ENCODE data around the gene TECRL.

TECRL gene

GRCh38 chr4:64250488-64250887 is 158.8 kb downstream of the TECRL start:
- H3K4me3 ChIP-seq (ENCODE audit: low read depth, low read length): no peak overlapping the region
- in situ Hi-C loops (cut with HindIII; ENCODE audit: low sequenced_read_pairs): loop anchor here (5.0 kb wide), 1 partner anchor 48 kb away; no protein-coding TSS in a partner anchor
- TF ChIP-seq, protein P1, sequence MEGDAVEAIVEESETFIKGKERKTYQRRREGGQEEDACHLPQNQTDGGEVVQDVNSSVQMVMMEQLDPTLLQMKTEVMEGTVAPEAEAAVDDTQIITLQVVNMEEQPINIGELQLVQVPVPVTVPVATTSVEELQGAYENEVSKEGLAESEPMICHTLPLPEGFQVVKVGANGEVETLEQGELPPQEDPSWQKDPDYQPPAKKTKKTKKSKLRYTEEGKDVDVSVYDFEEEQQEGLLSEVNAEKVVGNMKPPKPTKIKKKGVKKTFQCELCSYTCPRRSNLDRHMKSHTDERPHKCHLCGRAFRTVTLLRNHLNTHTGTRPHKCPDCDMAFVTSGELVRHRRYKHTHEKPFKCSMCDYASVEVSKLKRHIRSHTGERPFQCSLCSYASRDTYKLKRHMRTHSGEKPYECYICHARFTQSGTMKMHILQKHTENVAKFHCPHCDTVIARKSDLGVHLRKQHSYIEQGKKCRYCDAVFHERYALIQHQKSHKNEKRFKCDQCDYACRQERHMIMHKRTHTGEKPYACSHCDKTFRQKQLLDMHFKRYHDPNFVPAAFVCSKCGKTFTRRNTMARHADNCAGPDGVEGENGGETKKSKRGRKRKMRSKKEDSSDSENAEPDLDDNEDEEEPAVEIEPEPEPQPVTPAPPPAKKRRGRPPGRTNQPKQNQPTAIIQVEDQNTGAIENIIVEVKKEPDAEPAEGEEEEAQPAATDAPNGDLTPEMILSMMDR (IDR thresholded peaks at IDR 0.05; ENCODE audit: low read depth, low read length, missing control alignments): no peak
- DNase-seq (ENCODE audit: low read depth): no peak

GRCh38 chr4:64250061-64250460 is 159.2 kb downstream of the TECRL start:
- no peak overlapping the region for H3K4me3 ChIP-seq (ENCODE audit: low read depth, low read length)
- TF ChIP-seq, protein P1 (IDR thresholded peaks at IDR 0.05; ENCODE audit: low read depth, low read length, missing control alignments): no peak
- no peak for DNase-seq (ENCODE audit: low read depth)
- in situ Hi-C loops (cut with HindIII; ENCODE audit: low sequenced_read_pairs): loop anchor here (5.0 kb wide), 1 partner anchor 48 kb away; no protein-coding TSS in a partner anchor

DNA sequence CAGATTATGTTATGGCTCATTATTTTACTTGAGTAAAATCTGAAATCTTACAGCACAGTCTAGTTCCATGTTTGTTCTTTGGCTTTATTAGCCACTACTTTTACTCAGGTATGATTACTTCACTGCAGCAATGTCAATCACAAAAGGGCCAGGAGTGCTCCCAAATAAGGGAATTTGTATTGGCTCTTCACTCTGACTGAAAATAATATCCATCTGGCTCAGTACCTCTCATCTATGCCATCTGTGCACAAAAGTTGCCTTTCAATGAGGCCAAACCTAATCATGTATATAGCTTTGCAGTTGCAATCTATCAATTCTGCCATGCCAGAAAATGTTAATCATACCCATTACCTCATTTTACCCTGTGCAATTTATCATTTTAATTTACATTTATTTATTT is 161.1 kb downstream of the TECRL start:
- DNase-seq (ENCODE audit: low read depth): no peak
- TF ChIP-seq, protein P1 (IDR thresholded peaks at IDR 0.05; ENCODE audit: low read depth, low read length, missing control alignments): no peak
- in situ Hi-C loops (cut with HindIII; ENCODE audit: low sequenced_read_pairs): no loop called here
- no peak overlapping the region for H3K4me3 ChIP-seq (ENCODE audit: low read depth, low read length)

DNA sequence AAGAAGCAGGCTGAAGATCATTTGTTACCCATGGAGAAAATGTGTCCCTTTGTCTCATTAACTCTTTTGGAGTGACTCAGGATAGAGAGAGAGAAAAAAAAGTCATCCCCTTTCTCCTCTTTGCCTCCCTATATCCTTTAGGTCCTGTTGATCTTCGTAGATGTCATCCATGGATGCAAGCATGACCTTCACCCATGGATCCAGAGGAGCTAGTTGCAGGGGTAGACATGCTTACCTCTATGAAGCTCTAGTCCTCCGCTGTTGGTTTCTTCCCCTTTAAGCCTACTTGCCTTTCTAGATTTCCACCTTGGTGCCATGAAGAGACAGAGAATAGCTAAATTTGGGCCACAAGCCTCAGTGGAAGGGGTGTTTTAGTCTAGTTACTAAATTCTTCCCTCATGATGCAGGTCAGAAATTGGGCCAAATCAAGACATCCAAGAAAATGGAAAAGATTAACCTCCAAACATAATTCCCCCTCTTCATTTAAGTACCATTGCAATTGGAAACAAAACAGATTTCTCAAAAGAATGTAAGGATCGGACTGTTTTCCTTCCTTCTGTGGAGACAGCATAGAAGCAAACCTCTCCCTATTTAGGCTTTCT is 178.4 kb downstream of the TECRL start:
- DNase-seq (ENCODE audit: low read depth): no peak
- in situ Hi-C loops (cut with HindIII; ENCODE audit: low sequenced_read_pairs): no loop called here
- TF ChIP-seq, protein P1 (IDR thresholded peaks at IDR 0.05; ENCODE audit: low read depth, low read length, missing control alignments): no peak
- no peak overlapping the region for H3K4me3 ChIP-seq (ENCODE audit: low read depth, low read length)
